Neural progenitor cell (in vitro differentiated cells): ENCODE data around the gene PTTG1IP2.

Source experiments
- CTCF ChIP-seq: fragments of 200-600 bp; sonication (generic); IDR thresholded peaks from 2 replicates; pipeline ENCODE4 v1.5.1; 2017; ENCODE audit warnings: antibody characterized with exemption, mild to moderate bottlenecking
- EZH2 ChIP-seq: fragments of 200-600 bp; sonication (generic); IDR thresholded peaks from 2 replicates; pipeline ENCODE4 v1.6.1; 2017; ENCODE audit warnings: antibody characterized with exemption, mild to moderate bottlenecking, moderate library complexity

DNA sequence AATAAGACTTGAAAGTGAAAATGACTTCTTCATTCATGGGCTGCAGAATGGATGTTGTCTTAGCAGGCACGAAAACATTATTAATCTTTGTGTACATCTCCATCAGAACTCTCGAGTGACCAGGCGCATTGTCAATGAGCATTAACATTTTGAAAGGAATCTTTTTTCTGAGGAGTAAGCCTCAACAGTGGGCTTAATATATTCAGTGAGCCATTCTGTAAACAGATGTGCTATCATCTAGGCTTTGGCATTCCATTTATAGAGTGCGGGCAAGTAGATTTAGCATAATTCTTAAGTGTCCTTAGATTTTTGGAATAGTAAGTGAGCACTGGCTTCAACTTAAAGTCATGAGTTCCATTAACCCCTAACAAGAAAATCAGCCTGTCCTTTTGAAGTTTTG is 33.1 kb downstream of the PTTG1IP2 start:
- TF ChIP-seq CTCF (no peak), EZH2 (no peak)
